ENCODE measurements around the gene SH3PXD2A.
A peak's percentile ranks its signal among the peaks of the same experiment; 100 is the strongest.

SH3PXD2A gene

GRCh38 chr10:103855852-103856796 is 748 bp upstream of the SH3PXD2A start:
- TF ChIP-seq POLR2A (IDR thresholded peaks at IDR 0.05; ENCODE audit: low read depth, low read length) (no peak), POLR2AphosphoS5 (IDR thresholded peaks at IDR 0.05; ENCODE audit: low read depth, low read length) (no peak), TAF1 (IDR thresholded peaks at IDR 0.05; ENCODE audit: borderline replicate concordance, low read depth, low read length) (no peak)
- FAIRE-seq (no peak), DNase-seq (ENCODE audit: insufficient read length) (no peak)

GRCh38 chr10:103854686-103855391 is 537 bp downstream of the SH3PXD2A start:
- DNase-seq (ENCODE audit: insufficient read length), result no peak
- TF ChIP-seq POLR2A (IDR thresholded peaks at IDR 0.05; ENCODE audit: low read depth, low read length) (no peak), POLR2AphosphoS5 (IDR thresholded peaks at IDR 0.05; ENCODE audit: low read depth, low read length) (no peak), TAF1 (IDR thresholded peaks at IDR 0.05; ENCODE audit: borderline replicate concordance, low read depth, low read length) (no peak)
- FAIRE-seq, result no peak

- TF ChIP-seq TAF1 (IDR thresholded peaks at IDR 0.05; ENCODE audit: borderline replicate concordance, low read depth, low read length), result no peak
- FAIRE-seq, result no peak
- no peak for DNase-seq (ENCODE audit: insufficient read length)
Measured at GRCh38 chr10:103854265-103854685, 1.1 kb downstream of the SH3PXD2A start.

- no peak for TF ChIP-seq POLR2AphosphoS5 (IDR thresholded peaks at IDR 0.05; ENCODE audit: low read depth, low read length)
- TF ChIP-seq TAF1 (IDR thresholded peaks at IDR 0.05; ENCODE audit: borderline replicate concordance, low read depth, low read length), result no peak
- no peak for TF ChIP-seq POLR2A (IDR thresholded peaks at IDR 0.05; ENCODE audit: low read depth, low read length)
- peak; percentile 50 for FAIRE-seq
- DNase-seq (ENCODE audit: insufficient read length), result no peak
Measured at GRCh38 chr10:103853428-103854264, 1.7 kb downstream of the SH3PXD2A start.

- DNase-seq (ENCODE audit: insufficient read length) (no peak), FAIRE-seq (no peak)
- TF ChIP-seq TAF1 (IDR thresholded peaks at IDR 0.05; ENCODE audit: borderline replicate concordance, low read depth, low read length), result no peak
- no peak for TF ChIP-seq POLR2AphosphoS5 (IDR thresholded peaks at IDR 0.05; ENCODE audit: low read depth, low read length)
- TF ChIP-seq POLR2A (IDR thresholded peaks at IDR 0.05; ENCODE audit: low read depth, low read length), result no peak
Measured at GRCh38 chr10:103852856-103853255, 2.5 kb downstream of the SH3PXD2A start.

GRCh38 chr10:103852189-103852711 is 3.1 kb downstream of the SH3PXD2A start:
- FAIRE-seq, result no peak
- TF ChIP-seq POLR2A (IDR thresholded peaks at IDR 0.05; ENCODE audit: low read depth, low read length) (no peak), POLR2AphosphoS5 (IDR thresholded peaks at IDR 0.05; ENCODE audit: low read depth, low read length) (no peak), TAF1 (IDR thresholded peaks at IDR 0.05; ENCODE audit: borderline replicate concordance, low read depth, low read length) (no peak)
- no peak for DNase-seq (ENCODE audit: insufficient read length)

GRCh38 chr10:103851261-103851660 is 4.1 kb downstream of the SH3PXD2A start:
- no peak for TF ChIP-seq TAF1 (IDR thresholded peaks at IDR 0.05; ENCODE audit: borderline replicate concordance, low read depth, low read length)
- no peak for TF ChIP-seq POLR2A (IDR thresholded peaks at IDR 0.05; ENCODE audit: low read depth, low read length)
- TF ChIP-seq POLR2AphosphoS5 (IDR thresholded peaks at IDR 0.05; ENCODE audit: low read depth, low read length), result no peak
- FAIRE-seq (no peak), DNase-seq (ENCODE audit: insufficient read length) (no peak)

GRCh38 chr10:103850572-103850895 is 4.8 kb downstream of the SH3PXD2A start:
- FAIRE-seq (no peak), DNase-seq (ENCODE audit: insufficient read length) (no peak)
- no peak for TF ChIP-seq POLR2AphosphoS5 (IDR thresholded peaks at IDR 0.05; ENCODE audit: low read depth, low read length)
- no peak for TF ChIP-seq POLR2A (IDR thresholded peaks at IDR 0.05; ENCODE audit: low read depth, low read length)
- TF ChIP-seq TAF1 (IDR thresholded peaks at IDR 0.05; ENCODE audit: borderline replicate concordance, low read depth, low read length), result no peak

- FAIRE-seq (no peak), DNase-seq (ENCODE audit: insufficient read length) (no peak)
- TF ChIP-seq POLR2A (IDR thresholded peaks at IDR 0.05; ENCODE audit: low read depth, low read length), result no peak
- TF ChIP-seq POLR2AphosphoS5 (IDR thresholded peaks at IDR 0.05; ENCODE audit: low read depth, low read length), result no peak
- no peak for TF ChIP-seq TAF1 (IDR thresholded peaks at IDR 0.05; ENCODE audit: borderline replicate concordance, low read depth, low read length)
Measured at GRCh38 chr10:103849880-103850571, 5.3 kb downstream of the SH3PXD2A start.

- TF ChIP-seq TAF1 (IDR thresholded peaks at IDR 0.05; ENCODE audit: borderline replicate concordance, low read depth, low read length), result no peak
- TF ChIP-seq POLR2AphosphoS5 (IDR thresholded peaks at IDR 0.05; ENCODE audit: low read depth, low read length), result no peak
- TF ChIP-seq POLR2A (IDR thresholded peaks at IDR 0.05; ENCODE audit: low read depth, low read length), result no peak
- FAIRE-seq (no peak), DNase-seq (ENCODE audit: insufficient read length) (no peak)
Measured at GRCh38 chr10:103849212-103849877, 6.0 kb downstream of the SH3PXD2A start.
